HepG2 (cell line): Measurements from ENCODE around the gene PSG3.
"Not testable (repeated sequence)": the region's sequence is repeated elsewhere in the genome, so short reads cannot be mapped to it uniquely, and the experiment has no call there.

ENCODE experiments used
- ARID4A ChIP-seq: sonication (generic); formaldehyde crosslinking; IDR thresholded peaks from 2 replicates; pipeline ENCODE4 v1.5.0; 2020; ENCODE audit warnings: mild to moderate bottlenecking, missing genetic modification reagents, borderline replicate concordance
- CTCF ChIP-seq: sonication (generic); formaldehyde crosslinking; IDR thresholded peaks from 2 replicates; pipeline ENCODE4 v1.5.0; 2020; ENCODE audit warnings: mild to moderate bottlenecking, missing genetic modification reagents, moderate library complexity
- KAT7 ChIP-seq: IDR thresholded peaks from 2 replicates; pipeline ENCODE4 v1.6.1; 2018; ENCODE audit warnings: borderline replicate concordance, missing compliant biosample characterization
- KLF16 ChIP-seq, 2 experiments: sonication (generic) in 1 of 2; formaldehyde crosslinking in 1 of 2; IDR thresholded peaks; 2 replicates each; pipeline versions ENCODE4 v1.6.1 to v1.8.0; 2016 to 2023; ENCODE audit warnings: missing genetic modification reagents in 2 of 2, missing compliant biosample characterization in 1 of 2
- MAFF ChIP-seq: IDR thresholded peaks from 2 replicates; pipeline ENCODE4 v1.6.1; 2011; ENCODE audit warnings: low read depth, low read length, improper control_type of control experiment
- MEF2D ChIP-seq: sonication (generic); formaldehyde crosslinking; IDR thresholded peaks from 2 replicates; pipeline ENCODE4 v1.5.1; 2020; ENCODE audit warnings: mild to moderate bottlenecking, missing genetic modification reagents
- PBX2 ChIP-seq: IDR thresholded peaks from 2 replicates; pipeline ENCODE4 v1.6.1; 2016; ENCODE audit warnings: control low read depth
- REL ChIP-seq: sonication (generic); formaldehyde crosslinking; conservative IDR thresholded peaks from 2 replicates; pipeline ENCODE4 v1.8.0; 2022; ENCODE audit warnings: mild to moderate bottlenecking, missing genetic modification reagents, moderate library complexity
- ZNF207 ChIP-seq: fragments of 450-650 bp; IDR thresholded peaks from 2 replicates; pipeline ENCODE4 v1.6.1; 2016; ENCODE audit warnings: antibody characterized with exemption, borderline replicate concordance
- ZNF263 ChIP-seq: sonication (generic); formaldehyde crosslinking; IDR thresholded peaks from 2 replicates; pipeline ENCODE4 v1.4.0; 2020; ENCODE audit warnings: missing genetic modification reagents
- ZNF44 ChIP-seq: sonication (generic); formaldehyde crosslinking; IDR thresholded peaks from 2 replicates; pipeline ENCODE4 v1.5.1; 2020; ENCODE audit warnings: mild to moderate bottlenecking, missing genetic modification reagents
- ZNF768 ChIP-seq: sonication (generic); formaldehyde crosslinking; IDR thresholded peaks from 2 replicates; pipeline ENCODE4 v1.4.0; 2020; ENCODE audit warnings: missing genetic modification reagents

- TF ChIP-seq ZNF263 (CRISPR knock-in tag); ARID4A (CRISPR knock-in tag); KLF16 (CRISPR knock-in tag; IDR thresholded peaks at IDR 0.05); MAFF; ZNF768 (CRISPR knock-in tag); PBX2 (CRISPR knock-in tag); REL (CRISPR knock-in tag); ZNF44 (CRISPR knock-in tag); KAT7 (CRISPR knock-in tag); MEF2D (CRISPR knock-in tag); ZNF207: not testable (repeated sequence)
- TF ChIP-seq CTCF, result peak; percentile 57
Measured at GRCh38 chr19:42758667-42759066, 18.4 kb upstream of the PSG3 start.
